CD14-positive monocyte (primary cell): ENCODE measurements around the gene PBOV1. TPM values are rescaled to one million over a fixed set of nuclear protein-coding genes. Genes with fewer than 3 reads are reported as not detected.

Experiments used
- DNase-seq, 3 donors: peaks; one replicate each; pipeline ENCODE4 v3.0.0-alpha.2; 2011 to 2022
- H2AFZ ChIP-seq: 2 replicates; pipeline ENCODE4 v1.6.0; 2012; ENCODE audit warnings: mild to moderate bottlenecking, low read depth, low read length, inconsistent platforms; ENCODE audit not compliant: insufficient read depth, poor library complexity, severe bottlenecking
- H3K27ac ChIP-seq, 2 donors: 1 replicate in 1 of 2; 2 replicates in 1 of 2; pipeline ENCODE4 v1.5.1; 2012 to 2013; ENCODE audit warnings: low read length in 2 of 2, control low read depth in 1 of 2, inconsistent platforms in 1 of 2, low read depth in 1 of 2, mild to moderate bottlenecking in 1 of 2
- H3K27me3 ChIP-seq, 2 donors: one replicate each; pipeline versions ENCODE4 v1.6.0 to v1.6.1; 2011 to 2013; ENCODE audit warnings: low read length in 2 of 2; ENCODE audit not compliant: control insufficient read depth in 2 of 2, insufficient read depth in 2 of 2
- H3K36me3 ChIP-seq, 2 donors: replicated peaks in 1 of 2; 1 replicate in 1 of 2; 2 replicates in 1 of 2; pipeline versions ENCODE4 v1.5.1 to v1.6.1; 2012 to 2013; ENCODE audit warnings: low read length in 2 of 2, control low read depth in 1 of 2, inconsistent platforms in 1 of 2, mild to moderate bottlenecking in 1 of 2; ENCODE audit not compliant: insufficient read depth in 2 of 2, control insufficient read depth in 1 of 2
- H3K4me1 ChIP-seq, 2 donors: 1 replicate in 1 of 2; 2 replicates in 1 of 2; pipeline versions ENCODE4 v1.5.1 to v1.6.1; 2012 to 2013; ENCODE audit warnings: low read length in 2 of 2, control low read depth in 1 of 2, inconsistent platforms in 1 of 2, mild to moderate bottlenecking in 1 of 2, moderate library complexity in 1 of 2; ENCODE audit not compliant: insufficient read depth in 2 of 2, control insufficient read depth in 1 of 2
- H3K4me2 ChIP-seq: replicated peaks from 2 replicates; pipeline ENCODE3; 2012; ENCODE audit warnings: low read length, moderate library complexity, mild to moderate bottlenecking; ENCODE audit not compliant: poor library complexity, severe bottlenecking; ENCODE audit errors: extremely low read depth
- H3K4me3 ChIP-seq, 3 experiments: fragments of 200-600 bp in 1 of 3; sonication (generic) in 1 of 3; replicated peaks in 1 of 3; 1 replicate in 2 of 3; 2 replicates in 1 of 3; pipeline ENCODE4 v1.5.1; 2011 to 2013; ENCODE audit warnings: low read length in 3 of 3, mild to moderate bottlenecking in 3 of 3, control low read depth in 2 of 3, low read depth in 2 of 3, inconsistent platforms in 1 of 3, moderate library complexity in 1 of 3
- H3K79me2 ChIP-seq: 2 replicates; pipeline ENCODE4 v1.6.0; 2012; ENCODE audit warnings: mild to moderate bottlenecking, control low read depth, inconsistent platforms, low read length, moderate library complexity; ENCODE audit not compliant: insufficient read depth
- H3K9ac ChIP-seq: 2 replicates; pipeline ENCODE4 v1.6.0; 2017; ENCODE audit warnings: low read length, mild to moderate bottlenecking; ENCODE audit not compliant: insufficient read depth, poor library complexity, severe bottlenecking
- H3K9me3 ChIP-seq, 2 donors: replicated peaks in 1 of 2; 1 replicate in 1 of 2; 2 replicates in 1 of 2; pipeline versions ENCODE4 v1.5.1 to v1.6.1; 2012 to 2013; ENCODE audit warnings: low read length in 2 of 2, control low read depth in 1 of 2; ENCODE audit not compliant: control insufficient read depth in 1 of 2, insufficient read depth in 1 of 2
- H4K20me1 ChIP-seq: 2 replicates; pipeline ENCODE4 v1.6.0; 2012; ENCODE audit warnings: mild to moderate bottlenecking, low read length, control low read depth, moderate library complexity; ENCODE audit not compliant: insufficient read depth
- H3K27ac Mint-ChIP-seq, 7 donors: one replicate each; pipeline ENCODE4 v1.8.0; 2020; ENCODE audit warnings: mild to moderate bottlenecking in 7 of 7, mixed read lengths in 7 of 7, moderate library complexity in 6 of 7, inconsistent platforms in 2 of 7
- H3K27me3 Mint-ChIP-seq, 3 donors: one replicate each; pipeline ENCODE4 v1.8.0; 2021 to 2022; ENCODE audit warnings: low read depth in 3 of 3, mild to moderate bottlenecking in 3 of 3, mixed read lengths in 3 of 3, moderate library complexity in 3 of 3, inconsistent platforms in 1 of 3
- H3K36me3 Mint-ChIP-seq, 2 donors: one replicate each; pipeline ENCODE4 v1.8.0; 2020; ENCODE audit warnings: mixed read lengths in 2 of 2, inconsistent platforms in 1 of 2, mild to moderate bottlenecking in 1 of 2
- H3K4me1 Mint-ChIP-seq: one replicate; pipeline ENCODE4 v1.8.0; 2020; ENCODE audit warnings: mild to moderate bottlenecking, mixed read lengths
- H3K4me3 Mint-ChIP-seq, 2 donors: one replicate each; pipeline ENCODE4 v1.8.0; 2020; ENCODE audit warnings: mild to moderate bottlenecking in 2 of 2, mixed read lengths in 2 of 2, moderate library complexity in 1 of 2
- H3K9me3 Mint-ChIP-seq, 7 donors: one replicate each; pipeline ENCODE4 v1.8.0; 2020 to 2022; ENCODE audit warnings: mixed read lengths in 7 of 7, mild to moderate bottlenecking in 6 of 7, moderate library complexity in 6 of 7, inconsistent platforms in 2 of 7
- CTCF ChIP-seq: fragments of 200-600 bp; IDR thresholded peaks from one replicate; pipeline ENCODE4 v1.8.0; 2022; ENCODE audit warnings: antibody characterized with exemption, mild to moderate bottlenecking
- WGBS: methylation state at CpG from one replicate; pipeline ENCODE4 v1.1.5; 2013; ENCODE audit warnings: missing lambda C conversion rate; ENCODE audit not compliant: insufficient coverage; 5-methylcytosine and 5-hydroxymethylcytosine counted together
- intact Hi-C, 2 donors: fragments of 100-400 bp; cut with micrococcal nuclease; formaldehyde crosslinking; loops; one replicate each; pipeline versions ENCODE4 v1.15.0 to v1.15.1; 2023
- polyA plus RNA-seq, 3 donors: library from polyadenylated mRNA; depleted of rRNA in 1 of 3; unstranded in 2 of 3; stranded (reverse) in 1 of 3; fragments of 300-500 nt in 2 of 3; fragments of >200 nt in 1 of 3; fragmentation: Illumina TruSeq in 2 of 3; gene quantifications; 1 replicate in 2 of 3; 2 replicates in 1 of 3; pipeline ENCODE4 v1.2.3, GENCODE V29; 2012 to 2021

Gene PBOV1
- polyA plus RNA-seq, 3 donors = not detected

- H3K27ac ChIP-seq = no peak overlapping the region
- Mint-ChIP-seq H3K27me3 (peaks cover 3 to 7% (median 5%) of the 10 kb centered on the region in 3 donors), H3K9me3 (peaks cover 0 to 2% (median 0%) of the 10 kb centered on the region in 7 donors), H3K36me3 (no peaks in the 10 kb centered on the region), H3K27ac (no peak overlapping the region), H3K4me1 (no peaks in the 10 kb centered on the region), H3K4me3 (no peak overlapping the region)
- H3K79me2 ChIP-seq = no peaks in the 10 kb centered on the region
- no peak overlapping the region for H3K9ac ChIP-seq
- TF ChIP-seq CTCF = no peak
- H2AFZ ChIP-seq = no peak overlapping the region
- no peaks in the 10 kb centered on the region for H3K27me3 ChIP-seq
- no peaks in the 10 kb centered on the region for H3K9me3 ChIP-seq
- no peak overlapping the region for H3K4me3 ChIP-seq
- H3K36me3 ChIP-seq = no peaks in the 10 kb centered on the region
- H3K4me1 ChIP-seq = no peaks in the 10 kb centered on the region
- H4K20me1 ChIP-seq = no peaks in the 10 kb centered on the region
- intact Hi-C loops = no loop called here
- no CpG with 5 or more reads among the region's 4 CpGs for WGBS
- no peak for DNase-seq
- no peak overlapping the region for H3K4me2 ChIP-seq
These were observed 13.1 kb upstream of the PBOV1 start for GRCh38 chr6:138231381-138231886.

GRCh38 chr6:138230759-138231380 lies 12.6 kb upstream of the PBOV1 start:
- peaks cover 3 to 7% (median 3%) of the 10 kb centered on the region in 3 donors for H3K27me3 Mint-ChIP-seq
- H4K20me1 ChIP-seq = no peaks in the 10 kb centered on the region
- H3K4me1 ChIP-seq = no peaks in the 10 kb centered on the region
- H3K4me1 Mint-ChIP-seq = no peaks in the 10 kb centered on the region
- no peaks in the 10 kb centered on the region for H3K79me2 ChIP-seq
- no peak overlapping the region for H3K4me3 Mint-ChIP-seq
- WGBS = no CpG with 5 or more reads among the region's 3 CpGs
- no peak overlapping the region for H3K4me2 ChIP-seq
- peaks cover 0 to 2% (median 0%) of the 10 kb centered on the region in 7 donors for H3K9me3 Mint-ChIP-seq
- no peak for TF ChIP-seq CTCF
- no peaks in the 10 kb centered on the region for H3K36me3 Mint-ChIP-seq
- no peak overlapping the region for H3K4me3 ChIP-seq
- H3K27ac Mint-ChIP-seq = no peak overlapping the region
- intact Hi-C loops = no loop called here
- H2AFZ ChIP-seq = no peak overlapping the region
- H3K9ac ChIP-seq = no peak overlapping the region
- H3K36me3 ChIP-seq = no peaks in the 10 kb centered on the region
- H3K9me3 ChIP-seq = no peaks in the 10 kb centered on the region
- H3K27ac ChIP-seq = no peak overlapping the region
- no peaks in the 10 kb centered on the region for H3K27me3 ChIP-seq
- no peak for DNase-seq
